ENCODE data around the gene ADAM8. TPM values are rescaled to one million over a fixed set of nuclear protein-coding genes. Genes with fewer than 3 reads are reported as not detected.

The ADAM8 gene
- total and polyA plus RNA-seq, 2 of the 8 experiments (the other 6 are each of a cell fraction or from before 2014, with no cell fraction given) = 4.6 TPM

- TF ChIP-seq, protein P1, sequence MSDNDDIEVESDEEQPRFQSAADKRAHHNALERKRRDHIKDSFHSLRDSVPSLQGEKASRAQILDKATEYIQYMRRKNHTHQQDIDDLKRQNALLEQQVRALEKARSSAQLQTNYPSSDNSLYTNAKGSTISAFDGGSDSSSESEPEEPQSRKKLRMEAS (IDR thresholded peaks at IDR 0.05) = no peak
- TF ChIP-seq CBX5 (IDR thresholded peaks at IDR 0.05; ENCODE audit: low read depth, low read length) (no peak), POLR2AphosphoS5 (IDR thresholded peaks at IDR 0.05; ENCODE audit: low read depth, low read length) (no peak), POLR2A (IDR thresholded peaks at IDR 0.05; ENCODE audit: control extremely low read depth in 1 of 2, low read depth in 2 of 2, low read length in 2 of 2) (no peak)
Measured at GRCh38 chr10:133269367-133269766, 7.3 kb downstream of the ADAM8 start (continued).
